ENCODE results near the gene PABPC4L.

DNA sequence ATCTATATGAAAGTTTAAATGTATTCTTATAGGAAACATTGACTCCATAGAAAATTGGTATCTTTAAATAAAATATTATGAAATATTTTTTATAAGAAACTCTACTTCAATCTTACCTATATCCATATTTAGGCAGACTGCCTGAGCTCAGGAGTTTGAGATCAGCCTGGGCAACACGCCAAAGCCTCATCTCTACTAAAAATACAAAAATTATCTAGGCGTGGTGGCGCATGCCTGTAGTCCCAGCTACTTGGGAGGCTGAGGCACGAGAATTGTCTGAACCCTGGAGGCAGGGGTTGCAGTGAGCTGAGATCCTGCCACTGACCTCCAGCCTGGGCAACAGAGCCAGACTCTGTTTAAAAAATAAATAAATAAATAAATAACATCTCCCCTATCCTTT lies 47.5 kb downstream of the PABPC4L start:
- TF ChIP-seq, protein P1, sequence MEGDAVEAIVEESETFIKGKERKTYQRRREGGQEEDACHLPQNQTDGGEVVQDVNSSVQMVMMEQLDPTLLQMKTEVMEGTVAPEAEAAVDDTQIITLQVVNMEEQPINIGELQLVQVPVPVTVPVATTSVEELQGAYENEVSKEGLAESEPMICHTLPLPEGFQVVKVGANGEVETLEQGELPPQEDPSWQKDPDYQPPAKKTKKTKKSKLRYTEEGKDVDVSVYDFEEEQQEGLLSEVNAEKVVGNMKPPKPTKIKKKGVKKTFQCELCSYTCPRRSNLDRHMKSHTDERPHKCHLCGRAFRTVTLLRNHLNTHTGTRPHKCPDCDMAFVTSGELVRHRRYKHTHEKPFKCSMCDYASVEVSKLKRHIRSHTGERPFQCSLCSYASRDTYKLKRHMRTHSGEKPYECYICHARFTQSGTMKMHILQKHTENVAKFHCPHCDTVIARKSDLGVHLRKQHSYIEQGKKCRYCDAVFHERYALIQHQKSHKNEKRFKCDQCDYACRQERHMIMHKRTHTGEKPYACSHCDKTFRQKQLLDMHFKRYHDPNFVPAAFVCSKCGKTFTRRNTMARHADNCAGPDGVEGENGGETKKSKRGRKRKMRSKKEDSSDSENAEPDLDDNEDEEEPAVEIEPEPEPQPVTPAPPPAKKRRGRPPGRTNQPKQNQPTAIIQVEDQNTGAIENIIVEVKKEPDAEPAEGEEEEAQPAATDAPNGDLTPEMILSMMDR (IDR thresholded peaks at IDR 0.05) = no peak
- no peak for TF ChIP-seq POLR2A (IDR thresholded peaks at IDR 0.05)

All from uterus (tissue), 2 donors.